ENCODE data around the gene PANX2. TPM values are rescaled to one million over a fixed set of nuclear protein-coding genes. Genes with fewer than 3 reads are reported as not detected.

Gene PANX2
- total RNA-seq, 1 experiment from 2014 or later, result 2.6 TPM

GRCh38 chr22:50199829-50200460 is 29.4 kb downstream of the PANX2 start:
- Mint-ChIP-seq H3K4me3 (ENCODE audit: unreplicated experiment) (peak overlapping the region; percentile 66), H3K36me3 (ENCODE audit: insufficient read depth, unreplicated experiment) (peaks cover 15% of the 10 kb centered on the region), H3K27ac (ENCODE audit: unreplicated experiment) (no peak overlapping the region), H3K4me1 (ENCODE audit: low read depth, unreplicated experiment) (peaks cover 10% of the 10 kb centered on the region), H3K27me3 (ENCODE audit: insufficient read depth, unreplicated experiment) (no peaks in the 10 kb centered on the region), H3K9me3 (ENCODE audit: unreplicated experiment) (no peaks in the 10 kb centered on the region)
- DNase-seq, result no peak
- Histone ChIP-seq H3K36me3 (ENCODE audit: control insufficient read depth, insufficient read depth, low read length) (no peaks in the 10 kb centered on the region), H3K4me3 (ENCODE audit: low read depth, low read length) (peak overlapping the region; percentile 79), H3K4me1 (peaks cover 4% of the 10 kb centered on the region), H3K9me3 (no peaks in the 10 kb centered on the region), H3K27me3 (replicated peaks; ENCODE audit: control insufficient read depth, insufficient read depth, low read length) (no peaks in the 10 kb centered on the region)
- no TSS peak for BruUV-seq (replicated peaks)
- TF ChIP-seq CTCF (IDR thresholded peaks at IDR 0.05; ENCODE audit: insufficient read depth in 1 of 2, low read depth in 1 of 2, low read length in 1 of 2, severe bottlenecking in 1 of 2, unreplicated experiment in 1 of 2), result no peak
- ChIA-PET CTCF (no interaction called here), POLR2A (no interaction called here)
- intact Hi-C loops (cut with micrococcal nuclease; ENCODE audit: unreplicated experiment), result no loop called here

GRCh38 chr22:50200461-50201190 is 30.1 kb downstream of the PANX2 start, which contains the start of gene SELENOO:
Gene SELENOO (plus strand): TSS chr22:50201011. CDS start chr22:50201037, 26 bp downstream.
- Mint-ChIP-seq H3K4me1 (ENCODE audit: low read depth, unreplicated experiment) (peaks cover 13% of the 10 kb centered on the region), H3K9me3 (ENCODE audit: unreplicated experiment) (no peaks in the 10 kb centered on the region), H3K27me3 (ENCODE audit: insufficient read depth, unreplicated experiment) (no peaks in the 10 kb centered on the region), H3K36me3 (ENCODE audit: insufficient read depth, unreplicated experiment) (peaks cover 18% of the 10 kb centered on the region), H3K27ac (ENCODE audit: unreplicated experiment) (peak within 1 kb of the TSS; percentile 71), H3K4me3 (ENCODE audit: unreplicated experiment) (peak within 1 kb of the TSS; percentile 85)
- BruUV-seq (replicated peaks), result TSS peak; percentile 68
- no peaks in the 10 kb centered on the region for H3K27me3 ChIP-seq (replicated peaks; ENCODE audit: control insufficient read depth, insufficient read depth, low read length)
- ChIA-PET CTCF (no interaction called here), POLR2A (no interaction called here)
- intact Hi-C loops (cut with micrococcal nuclease; ENCODE audit: unreplicated experiment), result no loop called here
- no peaks in the 10 kb centered on the region for H3K36me3 ChIP-seq (ENCODE audit: control insufficient read depth, insufficient read depth, low read length)
- no peak for TF ChIP-seq CTCF (IDR thresholded peaks at IDR 0.05; ENCODE audit: insufficient read depth in 1 of 2, low read depth in 1 of 2, low read length in 1 of 2, severe bottlenecking in 1 of 2, unreplicated experiment in 1 of 2)
- peak; percentile 88 to 91 for DNase-seq
- H3K9me3 ChIP-seq, result no peaks in the 10 kb centered on the region
- peak within 1 kb of the TSS; percentile 79 for H3K4me3 ChIP-seq (ENCODE audit: low read depth, low read length)
- peaks cover 4% of the 10 kb centered on the region for H3K4me1 ChIP-seq

GRCh38 chr22:50201191-50202129 is 30.9 kb downstream of the PANX2 start:
- POLR2A ChIA-PET, result no interaction called here
- H3K27me3 Mint-ChIP-seq (ENCODE audit: insufficient read depth, unreplicated experiment), result no peaks in the 10 kb centered on the region
- CTCF ChIA-PET, result no interaction called here
- H3K4me1 Mint-ChIP-seq (ENCODE audit: low read depth, unreplicated experiment), result peaks cover 13% of the 10 kb centered on the region
- Histone ChIP-seq H3K4me1 (peaks cover 4% of the 10 kb centered on the region), H3K27me3 (replicated peaks; ENCODE audit: control insufficient read depth, insufficient read depth, low read length) (no peaks in the 10 kb centered on the region), H3K4me3 (ENCODE audit: low read depth, low read length) (peak overlapping the region; percentile 79), H3K9me3 (no peaks in the 10 kb centered on the region), H3K36me3 (ENCODE audit: control insufficient read depth, insufficient read depth, low read length) (no peaks in the 10 kb centered on the region)
- BruUV-seq (replicated peaks), result no TSS peak
- peak in 1 of 2 experiments; percentile 47 for DNase-seq
- H3K27ac Mint-ChIP-seq (ENCODE audit: unreplicated experiment), result peak overlapping the region; percentile 71
- intact Hi-C loops (cut with micrococcal nuclease; ENCODE audit: unreplicated experiment), result no loop called here
- peaks cover 18% of the 10 kb centered on the region for H3K36me3 Mint-ChIP-seq (ENCODE audit: insufficient read depth, unreplicated experiment)
- TF ChIP-seq CTCF (IDR thresholded peaks at IDR 0.05; ENCODE audit: insufficient read depth in 1 of 2, low read depth in 1 of 2, low read length in 1 of 2, severe bottlenecking in 1 of 2, unreplicated experiment in 1 of 2), result no peak
- peak overlapping the region; percentile 85 for H3K4me3 Mint-ChIP-seq (ENCODE audit: unreplicated experiment)
- no peaks in the 10 kb centered on the region for H3K9me3 Mint-ChIP-seq (ENCODE audit: unreplicated experiment)

All from Caco-2 (cell line).